Left forelimb (tissue), 1 donor: ENCODE measurements around the gene SULT2B1.

Experiments used
- DNase-seq: peaks from one replicate; pipeline ENCODE4 v3.0.0-alpha.2; 2018; ENCODE audit warnings: low spot score

The SULT2B1 gene

GRCh38 chr19:48634424-48635262 lies 82.7 kb downstream of the SULT2B1 start:
- peak; percentile 93 for DNase-seq

- DNase-seq: no peak
Measured at GRCh38 chr19:48635263-48635965, 83.4 kb downstream of the SULT2B1 start.

- DNase-seq: no peak
Measured at GRCh38 chr19:48635966-48636858, 84.2 kb downstream of the SULT2B1 start.

DNA sequence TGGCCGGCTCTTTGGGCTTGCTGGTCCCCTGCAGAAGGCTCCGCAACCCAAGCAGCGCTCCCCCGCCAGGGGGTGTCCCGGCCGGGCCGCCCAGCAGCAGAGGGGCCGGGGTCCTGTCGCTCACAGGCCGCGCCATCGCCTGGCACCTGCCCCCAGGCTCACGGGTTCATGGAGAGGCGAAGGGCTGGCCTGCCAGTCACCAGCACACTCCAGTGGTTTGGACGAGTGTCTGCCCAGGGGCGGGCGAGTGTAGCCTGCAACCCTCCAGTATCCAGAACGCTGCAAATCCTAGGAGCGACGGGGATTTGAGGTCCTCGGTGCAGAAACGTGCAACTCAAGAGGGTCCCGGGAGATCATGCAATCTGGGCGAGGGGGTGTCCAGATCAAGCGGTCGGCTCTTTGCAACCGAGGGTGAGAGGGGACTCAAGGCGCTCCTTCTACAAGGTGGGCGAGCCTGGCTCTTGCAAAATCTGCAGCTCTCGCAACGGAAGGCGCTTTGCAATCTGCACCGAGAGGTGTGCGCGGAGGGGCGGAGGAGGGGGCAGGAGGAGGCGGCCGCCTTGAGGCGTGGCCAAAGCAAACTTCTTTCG lies 85.0 kb downstream of the SULT2B1 start, which contains the start of gene DBP:
DBP (minus strand) TSS at position 521 of the 590 bp plus-strand sequence; CDS start at position 136, 385 bp downstream.
- DNase-seq: no peak

DNA sequence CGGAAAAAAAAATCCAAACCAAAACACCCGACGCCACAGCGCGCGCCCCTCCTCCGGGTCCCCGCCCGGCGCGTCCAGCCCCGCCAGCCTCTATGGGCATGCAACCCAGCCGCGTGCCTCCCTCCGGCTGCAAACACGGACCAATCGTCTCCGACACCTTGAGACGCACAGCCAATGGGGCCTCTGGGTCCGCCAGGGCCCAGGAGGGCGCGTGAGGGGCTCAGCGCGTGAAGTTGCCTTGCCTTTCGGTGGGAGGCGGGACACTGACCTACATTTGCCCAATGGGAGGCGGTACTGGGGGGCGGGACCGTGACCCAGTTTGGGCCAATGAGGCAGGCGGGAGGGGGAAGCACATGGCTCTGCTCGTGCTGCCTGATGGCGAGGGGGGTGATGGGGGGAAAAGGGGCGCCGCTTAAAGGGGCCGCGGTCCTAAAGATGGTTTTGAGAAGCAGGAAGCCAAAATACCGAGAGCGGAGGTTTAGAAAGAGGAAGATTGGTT lies 85.5 kb downstream of the SULT2B1 start:
- DNase-seq: peak; percentile 99

DNA sequence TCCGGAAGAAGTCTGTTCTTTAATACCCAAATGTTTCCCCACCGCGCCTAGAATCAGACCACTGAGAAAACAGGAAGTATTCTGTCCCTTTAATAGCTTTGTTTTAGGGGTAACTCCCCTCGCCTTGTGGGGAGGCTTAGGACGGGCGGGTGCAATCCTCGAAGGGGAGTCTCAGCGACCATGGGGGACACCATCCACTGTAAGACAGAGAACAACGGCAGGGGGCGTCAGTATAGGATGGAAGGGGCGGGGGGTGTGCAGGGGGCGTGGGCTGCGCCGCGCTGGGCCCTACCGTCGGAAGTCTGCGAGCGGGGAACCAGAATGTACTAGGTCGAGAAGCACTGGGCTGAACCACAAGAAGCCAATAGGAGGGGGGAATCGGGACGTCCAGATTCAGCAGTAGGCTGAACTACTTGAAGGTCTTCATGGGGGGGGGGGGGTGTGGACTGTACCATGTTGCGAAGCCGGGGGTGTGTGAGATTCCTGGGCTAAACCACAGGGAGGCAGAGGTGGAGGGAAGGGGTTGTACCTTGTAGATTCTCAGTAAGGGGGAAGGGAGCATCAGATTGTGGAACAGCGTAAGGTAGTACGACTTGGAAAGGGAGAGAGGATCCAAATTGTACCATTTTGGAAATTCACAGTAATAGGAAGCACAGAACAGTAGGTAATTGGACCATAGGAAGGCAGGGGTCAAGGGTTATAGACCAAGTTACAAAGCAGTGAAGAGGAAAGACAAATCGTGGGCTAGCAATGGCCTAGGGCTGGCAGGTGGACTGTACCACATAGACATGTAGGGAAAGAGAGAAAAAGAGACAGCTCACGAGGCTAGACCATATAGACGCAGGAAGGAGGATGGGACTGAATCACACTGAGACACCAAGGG lies 86.2 kb downstream of the SULT2B1 start:
- peak; percentile 88 for DNase-seq

GRCh38 chr19:48638831-48639381 lies 86.9 kb downstream of the SULT2B1 start:
- no peak for DNase-seq

DNA sequence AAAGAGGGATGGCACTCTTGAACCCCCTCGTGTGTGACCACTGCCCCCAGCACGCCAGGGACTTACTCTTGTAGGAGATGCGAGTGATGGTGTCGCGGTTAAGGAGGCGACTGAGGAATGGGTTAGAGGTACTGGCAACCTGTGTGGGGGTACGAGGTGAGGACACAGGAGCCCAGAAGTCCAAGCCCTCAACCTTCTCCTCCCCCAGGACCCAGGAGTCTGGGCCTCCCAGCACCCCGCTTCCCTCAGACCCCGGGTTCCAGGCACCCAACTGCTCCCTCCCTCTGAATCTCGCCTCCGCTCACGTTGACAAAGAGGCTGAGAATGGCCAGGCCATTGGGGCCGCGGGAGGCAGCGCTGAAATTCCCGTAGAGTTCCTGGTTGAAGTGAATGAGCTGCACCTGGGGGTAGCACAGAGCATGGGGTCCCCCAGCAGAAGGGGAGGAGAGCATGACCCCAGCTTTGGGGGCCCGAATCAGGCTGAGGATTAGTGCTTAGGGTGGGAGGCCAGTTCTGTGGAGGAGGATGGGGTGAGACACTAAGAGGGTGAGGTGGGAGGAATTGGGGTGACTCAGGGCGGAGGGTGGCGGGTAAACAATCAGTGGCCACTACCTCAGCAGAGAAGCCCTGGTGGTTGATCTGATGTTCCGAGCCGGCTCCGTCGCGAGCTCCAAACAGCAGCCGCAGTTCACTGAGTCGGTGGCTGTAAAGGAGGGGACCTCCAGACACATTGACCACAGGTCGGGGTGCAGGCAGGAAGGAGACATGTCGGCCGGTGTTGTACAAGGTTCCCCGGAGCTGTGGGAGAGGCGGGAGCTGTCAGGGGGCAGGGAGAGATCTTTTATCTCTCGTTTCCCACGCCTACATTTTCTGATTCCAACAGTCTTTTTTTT lies 87.8 kb downstream of the SULT2B1 start:
- no peak for DNase-seq

DNA sequence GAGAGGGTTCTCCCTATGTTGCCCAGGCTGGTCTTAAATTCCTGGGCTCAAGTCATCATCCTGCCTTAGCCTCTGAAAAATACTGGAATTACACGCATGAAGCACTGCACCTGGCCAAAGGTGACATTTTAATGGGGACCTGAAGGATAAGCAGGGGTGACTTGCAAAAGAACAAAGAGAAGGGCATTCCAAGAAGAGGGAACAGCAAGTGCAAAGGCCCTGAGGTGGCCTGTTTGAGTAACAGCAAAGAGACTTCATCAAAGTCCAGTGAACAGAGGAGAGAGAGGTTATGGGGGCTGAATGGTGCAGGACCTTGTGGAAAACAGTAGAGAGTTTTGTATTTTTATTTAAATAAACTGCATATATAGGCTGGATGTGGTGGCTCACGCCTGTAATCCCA lies 89.9 kb downstream of the SULT2B1 start:
- no peak for DNase-seq

GRCh38 chr19:48642862-48643261 lies 90.9 kb downstream of the SULT2B1 start:
- DNase-seq: no peak

DNA sequence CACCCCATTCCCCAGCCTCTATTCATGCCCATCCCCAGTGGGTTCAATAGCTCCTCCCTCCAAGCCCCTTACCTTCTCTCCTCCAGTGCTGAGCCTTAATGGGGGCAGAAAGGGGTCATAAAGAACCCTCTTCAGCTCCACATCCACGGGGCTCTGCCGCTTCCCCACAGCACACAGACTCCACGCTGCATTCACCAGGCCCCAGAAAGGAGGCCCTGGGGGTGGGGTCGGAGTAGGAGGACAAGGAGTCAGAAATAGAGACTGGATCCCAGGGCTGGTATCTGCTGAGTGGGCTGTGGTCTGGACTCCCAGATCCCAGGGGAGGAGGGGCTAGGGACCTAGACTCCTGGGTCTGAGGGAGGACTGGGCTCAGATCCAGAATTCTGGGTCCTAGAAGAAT lies 92.4 kb downstream of the SULT2B1 start:
- no peak for DNase-seq

GRCh38 chr19:48644839-48645619 lies 93.1 kb downstream of the SULT2B1 start:
- DNase-seq: no peak

DNA sequence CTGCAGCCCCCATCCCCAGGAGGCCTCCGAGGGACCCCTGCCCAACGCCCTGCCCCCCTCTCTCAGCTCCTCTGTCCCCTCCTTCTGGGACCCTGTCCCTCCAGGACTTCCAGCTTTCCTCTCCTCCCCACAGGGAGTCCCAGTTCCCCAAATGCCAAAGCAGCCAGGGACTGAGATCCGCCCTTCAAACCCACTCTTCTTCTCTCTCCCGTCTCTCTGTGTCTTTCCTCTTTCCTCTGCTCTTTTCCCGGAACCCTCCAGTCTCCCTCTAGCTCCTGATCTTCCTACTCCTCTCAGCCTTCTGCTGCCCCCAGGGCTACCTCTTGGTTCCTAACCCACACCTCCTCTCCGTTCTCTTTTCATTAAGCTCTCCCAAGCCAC lies 93.6 kb downstream of the SULT2B1 start:
- DNase-seq: no peak

DNA sequence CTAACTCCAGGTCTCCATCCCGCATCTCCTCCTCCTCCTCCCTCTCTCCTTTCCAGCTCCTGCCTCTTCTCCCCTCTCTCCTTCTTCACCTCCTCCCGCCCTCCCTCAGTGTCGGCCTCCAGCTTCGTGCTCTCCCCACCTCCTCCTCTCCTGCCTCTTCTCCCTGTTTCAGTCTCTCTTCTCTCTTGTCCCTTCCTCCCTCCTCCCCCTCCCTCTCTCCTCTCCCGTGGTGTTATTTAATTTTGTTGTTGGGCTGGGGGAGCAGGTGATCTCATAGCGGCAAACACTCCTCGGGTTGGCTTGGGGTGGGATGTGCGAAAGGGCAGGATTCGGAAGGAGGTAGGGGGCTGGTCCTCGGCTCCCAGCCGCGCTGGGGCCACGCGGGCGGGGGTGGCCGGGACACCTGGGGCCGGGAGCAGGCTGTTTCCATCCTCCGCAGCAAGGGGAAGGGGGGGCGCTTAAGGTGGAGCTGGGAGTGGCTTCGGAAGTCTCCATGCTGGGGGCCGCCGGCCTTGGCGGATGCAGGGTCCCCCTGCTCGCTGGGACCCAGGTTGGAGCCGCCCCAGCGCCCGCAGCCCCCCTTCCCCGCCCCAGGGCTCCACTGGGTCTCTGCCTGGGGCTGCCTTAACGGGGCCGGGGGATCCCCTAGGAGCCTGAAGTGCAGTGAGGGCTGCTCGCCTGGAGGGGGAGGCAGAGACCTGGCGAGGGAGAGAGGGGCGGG lies 94.2 kb downstream of the SULT2B1 start, which contains the start of gene CA11:
CA11 (minus strand) TSS at position 187 of the 721 bp plus-strand sequence. CDS start 555 bp downstream, outside the sequence.
- DNase-seq: peak; percentile 97

DNA sequence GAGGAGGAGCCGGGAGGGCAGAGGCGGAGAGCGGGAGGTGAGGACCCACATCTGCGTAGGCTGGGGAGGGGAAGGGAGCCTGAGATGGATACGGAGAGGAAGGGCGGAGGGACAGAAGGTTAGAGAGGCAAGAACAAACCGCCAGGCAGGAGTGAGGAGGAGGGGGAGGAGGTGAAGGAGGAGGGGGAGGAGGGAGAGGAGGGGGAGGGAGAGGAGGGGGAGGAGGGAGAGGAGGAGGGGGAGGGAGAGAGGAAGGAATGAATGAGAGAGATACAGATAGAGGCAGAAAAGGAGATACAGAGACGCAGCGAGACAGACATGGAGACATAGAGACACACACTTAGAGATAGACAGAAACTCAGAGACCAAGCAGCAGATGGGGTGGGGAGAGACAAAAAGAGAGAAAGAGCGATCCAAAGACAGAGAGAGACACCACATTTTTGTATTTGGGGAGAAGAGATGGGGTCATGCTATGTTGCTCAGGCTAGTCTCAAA lies 94.8 kb downstream of the SULT2B1 start:
- no peak for DNase-seq

DNA sequence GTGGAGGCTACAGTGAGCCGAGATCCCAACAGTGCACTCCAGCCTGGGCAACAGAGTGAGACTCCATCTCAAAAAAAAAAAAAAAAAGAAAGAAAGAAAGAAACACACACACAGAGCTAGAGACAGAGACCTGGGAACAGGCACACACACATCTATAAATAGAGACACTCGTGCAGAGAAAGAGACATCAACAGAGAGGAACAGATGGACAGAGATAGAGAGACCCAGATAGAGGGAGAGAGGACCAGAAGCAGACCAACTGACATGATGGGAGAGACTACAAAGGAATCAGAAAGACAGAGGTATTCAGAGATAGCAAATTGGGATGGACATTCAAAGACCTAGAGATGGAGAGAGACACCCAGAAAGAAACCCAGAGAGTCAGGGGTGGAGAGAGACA lies 96.2 kb downstream of the SULT2B1 start:
- no peak for DNase-seq
